Heart left ventricle (tissue), 16 donors: ENCODE measurements around the gene CALR. TPM values are rescaled to one million over a fixed set of nuclear protein-coding genes. Genes with fewer than 3 reads are reported as not detected.

Experiments
- ATAC-seq, 4 donors: fragments of 200-7000 bp; cut with Tn5 transposase; one replicate each; pipeline ENCODE4 v1.9.1; 2020 to 2022; ENCODE audit warnings: moderate library complexity in 4 of 4, mild to moderate bottlenecking in 3 of 4, moderate number of reproducible peaks in 1 of 4
- DNase-seq, 5 donors: peaks; one replicate each; pipeline ENCODE4 v3.0.0-alpha.2; 2020
- H3K27ac ChIP-seq, 12 donors: fragments of 200-600 bp; sonication (generic) in 4 of 12; one replicate each; pipeline versions ENCODE4 v1.5.0 to v1.8.0; 2016 to 2022; ENCODE audit warnings: mild to moderate bottlenecking in 2 of 12
- H3K27me3 ChIP-seq, 9 donors: fragments of 200-600 bp; sonication (generic) in 2 of 9; one replicate each; pipeline versions ENCODE4 v1.5.1 to v1.8.0; 2016 to 2022; ENCODE audit warnings: mild to moderate bottlenecking in 3 of 9
- H3K36me3 ChIP-seq, 9 donors: fragments of 200-600 bp; sonication (generic) in 2 of 9; one replicate each; pipeline versions ENCODE4 v1.5.0 to v1.8.0; 2018 to 2022; ENCODE audit warnings: mild to moderate bottlenecking in 2 of 9
- H3K4me1 ChIP-seq, 12 donors: fragments of 200-600 bp; sonication (generic) in 4 of 12; one replicate each; pipeline versions ENCODE4 v1.5.0 to v1.8.0; 2016 to 2022; ENCODE audit warnings: mild to moderate bottlenecking in 3 of 12
- H3K4me3 ChIP-seq, 12 donors: fragments of 200-600 bp; sonication (generic) in 4 of 12; one replicate each; pipeline versions ENCODE4 v1.5.0 to v1.8.0; 2017 to 2022; ENCODE audit warnings: mild to moderate bottlenecking in 9 of 12, moderate library complexity in 4 of 12
- H3K9me3 ChIP-seq, 12 donors: fragments of 200-600 bp; sonication (generic) in 4 of 12; one replicate each; pipeline versions ENCODE4 v1.5.0 to v1.8.0; 2016 to 2022; ENCODE audit warnings: mild to moderate bottlenecking in 1 of 12
- POLR2A ChIP-seq, 2 donors: fragments of 450-650 bp; IDR thresholded peaks; one replicate each; pipeline ENCODE4 v1.6.1; 2017; ENCODE audit warnings: antibody characterized with exemption in 2 of 2, mild to moderate bottlenecking in 2 of 2, moderate library complexity in 2 of 2
- WGBS, 4 donors: extraction: QIAGEN DNeasy Blood & Tissue Kit in 2 of 4; methylation state at CpG; one replicate each; pipeline versions ENCODE4 v1.1.5 to v1.1.7; 2013 to 2018; 5-methylcytosine and 5-hydroxymethylcytosine counted together
- intact Hi-C, 10 donors: fragments of 100-400 bp; cut with DNase I; formaldehyde crosslinking; loops; one replicate each; pipeline versions ENCODE4 v1.11.1 to v1.14.2; 2022
- polyA plus RNA-seq, 2 donors: library from polyadenylated mRNA; stranded (reverse); fragments of 200-250 nt; gene quantifications; one replicate each; pipeline ENCODE4 v1.2.3, GENCODE V29; 2013
- total RNA-seq, 9 donors: library from RNA; depleted of rRNA in 2 of 9; stranded (reverse); fragments of >200 nt in 2 of 9; fragmentation: NEBNext Ultra II Directional in 3 of 9; extraction: Animal tissue kit (Norgen Biotek cat#: 25700) in 3 of 9; gene quantifications; one replicate each; pipeline versions ENCODE4 v1.1.0 to v1.2.4, GENCODE V29; 2016 to 2023
- TF ChIP-seq, protein P1 (sequence below), 12 donors: fragments of 200-600 bp; sonication (generic) in 4 of 12; IDR thresholded peaks; one replicate each; pipeline versions ENCODE4 v1.5.0 to v1.8.0; 2018 to 2022; ENCODE audit warnings: antibody characterized with exemption in 12 of 12, mild to moderate bottlenecking in 5 of 12
- donor health status: ischemic (EF 13 %, LVEDD 7.1; RV severe dilation, severe dysfunction).
- donor health status: healthy with polysubstance abuse.
- donor health status: DM: no; HTN: yes; CAD: no.
- donor health status: DM: no; HTN: no; CAD: no.
- donor health status: ischemic (EF 25% LVEDD 6.9; RV normal size, moderate dysfunction).
- donor health status: ischemic (EF 25% LVEDD 5.7; RV mildly dilated, moderate dysfunction).
- donor health status: healthy.
- donor health status: DM: yes; HTN: yes; CAD: no.
- donor health status: ischemic (EF 35%, LVEDD 5.7; RV mildly dilated, moderate dysfunction).
- donor health status: nonischemic (EF 11% LVEDD 7.7; RV severe dilation, severe dysfunction).
- donor health status: DM: yes; HTN: yes; CAD: no.
- donor health status: PGD.
- donor health status: ischemic (EF 29% LVEDD 5.4; RV normal size, mild dysfunction).
- donor health status: nonischemic (EF 23%, LVEDD 6.1; RV moderate dilation, normal function).

CALR gene
- total and polyA plus RNA-seq, 11 donors, result 227 to 816 (median 380) TPM

GRCh38 chr19:12979974-12980373 lies 41.6 kb downstream of the CALR start:
- Histone ChIP-seq H3K27me3 (peaks cover 0 to 5% (median 0%) of the 10 kb centered on the region in 9 donors), H3K4me1 (peaks cover 0 to 25% (median 13%) of the 10 kb centered on the region in 12 donors), H3K36me3 (no peaks in the 10 kb centered on the region), H3K4me3 (no peak overlapping the region), H3K27ac (no peak overlapping the region), H3K9me3 (no peaks in the 10 kb centered on the region)
- intact Hi-C loops, result loop anchor here in 9 of 10 donors (2.0 to 10.0 kb wide), 10 partner anchors 52 to 615 kb away; no protein-coding TSS in a partner anchor
- DNase-seq, result no peak
- TF ChIP-seq POLR2A (IDR thresholded peaks at IDR 0.05), result no peak
- TF ChIP-seq, protein P1, sequence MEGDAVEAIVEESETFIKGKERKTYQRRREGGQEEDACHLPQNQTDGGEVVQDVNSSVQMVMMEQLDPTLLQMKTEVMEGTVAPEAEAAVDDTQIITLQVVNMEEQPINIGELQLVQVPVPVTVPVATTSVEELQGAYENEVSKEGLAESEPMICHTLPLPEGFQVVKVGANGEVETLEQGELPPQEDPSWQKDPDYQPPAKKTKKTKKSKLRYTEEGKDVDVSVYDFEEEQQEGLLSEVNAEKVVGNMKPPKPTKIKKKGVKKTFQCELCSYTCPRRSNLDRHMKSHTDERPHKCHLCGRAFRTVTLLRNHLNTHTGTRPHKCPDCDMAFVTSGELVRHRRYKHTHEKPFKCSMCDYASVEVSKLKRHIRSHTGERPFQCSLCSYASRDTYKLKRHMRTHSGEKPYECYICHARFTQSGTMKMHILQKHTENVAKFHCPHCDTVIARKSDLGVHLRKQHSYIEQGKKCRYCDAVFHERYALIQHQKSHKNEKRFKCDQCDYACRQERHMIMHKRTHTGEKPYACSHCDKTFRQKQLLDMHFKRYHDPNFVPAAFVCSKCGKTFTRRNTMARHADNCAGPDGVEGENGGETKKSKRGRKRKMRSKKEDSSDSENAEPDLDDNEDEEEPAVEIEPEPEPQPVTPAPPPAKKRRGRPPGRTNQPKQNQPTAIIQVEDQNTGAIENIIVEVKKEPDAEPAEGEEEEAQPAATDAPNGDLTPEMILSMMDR (IDR thresholded peaks at IDR 0.05), result no peak
- WGBS, 4 donors, result 91 to 98% (median 97%) methylated on average over 3 of the region's 3 CpGs
- ATAC-seq, result no peak

DNA sequence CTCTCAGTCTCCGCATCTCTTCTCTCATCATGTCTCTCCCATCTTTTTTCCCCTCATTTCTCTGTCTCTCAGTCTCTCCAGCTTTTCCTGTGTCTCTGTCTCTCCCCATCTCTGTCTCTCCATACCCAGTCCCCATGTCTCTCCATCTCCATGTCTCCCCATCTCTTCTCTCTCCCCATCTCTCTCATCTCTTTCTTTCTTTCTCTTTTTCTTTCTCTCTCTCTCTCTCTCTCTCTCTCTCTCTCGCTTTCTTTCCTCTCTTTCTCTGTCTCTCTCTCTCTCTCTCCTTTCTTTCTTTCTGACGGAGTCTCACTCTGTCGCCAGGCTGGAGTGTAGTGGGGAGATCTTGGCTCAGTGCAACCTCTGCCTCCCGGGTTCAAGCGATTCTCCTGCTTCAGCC lies 44.2 kb downstream of the CALR start:
- WGBS, 4 donors, result 91 to 94% (median 92%) methylated on average over 6 of the region's 6 CpGs
- Histone ChIP-seq H3K27ac (no peak overlapping the region), H3K4me3 (no peak overlapping the region), H3K36me3 (no peaks in the 10 kb centered on the region), H3K4me1 (peaks cover 0 to 28% (median 15%) of the 10 kb centered on the region in 12 donors), H3K27me3 (peaks cover 0 to 5% (median 0%) of the 10 kb centered on the region in 9 donors), H3K9me3 (no peaks in the 10 kb centered on the region)
- no peak for TF ChIP-seq POLR2A (IDR thresholded peaks at IDR 0.05)
- TF ChIP-seq, protein P1 (IDR thresholded peaks at IDR 0.05), result no peak
- intact Hi-C loops, result loop anchor here in 8 of 10 donors (1.0 to 10.0 kb wide), 6 partner anchors 50 to 114 kb away; no protein-coding TSS in a partner anchor
- ATAC-seq, result no peak
- DNase-seq, result no peak

DNA sequence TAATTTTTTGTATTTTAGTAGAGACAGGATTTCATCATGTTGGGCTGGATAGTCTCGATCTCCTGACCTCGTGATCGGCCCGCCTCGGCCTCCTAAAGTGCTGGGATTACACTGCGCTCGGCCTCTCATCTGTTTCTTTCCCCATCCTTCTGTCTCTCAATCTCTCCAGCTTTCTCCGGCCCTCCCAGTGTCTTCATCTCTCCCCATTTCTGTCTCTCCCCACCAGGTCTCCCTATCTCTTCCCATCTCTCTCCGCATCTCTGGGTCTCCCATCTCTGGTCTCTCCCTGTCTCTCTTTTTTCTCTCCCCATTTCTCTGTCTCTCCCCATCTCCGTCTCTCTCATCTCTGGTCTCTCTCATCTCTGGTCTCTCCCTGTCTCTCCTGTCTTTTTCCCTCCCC lies 44.7 kb downstream of the CALR start:
- intact Hi-C loops, result loop anchor here in 8 of 10 donors (1.0 to 10.0 kb wide), 6 partner anchors 49 to 113 kb away; no protein-coding TSS in a partner anchor
- peak overlapping the region in 10 of 12 donors; percentile 26 to 50 (median 42) for H3K4me3 ChIP-seq
- H3K4me1 ChIP-seq, result peaks cover 0 to 28% (median 15%) of the 10 kb centered on the region in 12 donors
- no peaks in the 10 kb centered on the region for H3K36me3 ChIP-seq
- no peak for DNase-seq
- H3K27me3 ChIP-seq, result peaks cover 0 to 5% (median 0%) of the 10 kb centered on the region in 9 donors
- no peak for ATAC-seq
- no peaks in the 10 kb centered on the region for H3K9me3 ChIP-seq
- WGBS, 4 donors, result 55 to 64% (median 61%) methylated on average over 10 of the region's 10 CpGs
- peak overlapping the region in 1 of 12 donors; percentile 47 for H3K27ac ChIP-seq
- no peak for TF ChIP-seq POLR2A (IDR thresholded peaks at IDR 0.05)
- TF ChIP-seq, protein P1 (IDR thresholded peaks at IDR 0.05), result no peak

DNA sequence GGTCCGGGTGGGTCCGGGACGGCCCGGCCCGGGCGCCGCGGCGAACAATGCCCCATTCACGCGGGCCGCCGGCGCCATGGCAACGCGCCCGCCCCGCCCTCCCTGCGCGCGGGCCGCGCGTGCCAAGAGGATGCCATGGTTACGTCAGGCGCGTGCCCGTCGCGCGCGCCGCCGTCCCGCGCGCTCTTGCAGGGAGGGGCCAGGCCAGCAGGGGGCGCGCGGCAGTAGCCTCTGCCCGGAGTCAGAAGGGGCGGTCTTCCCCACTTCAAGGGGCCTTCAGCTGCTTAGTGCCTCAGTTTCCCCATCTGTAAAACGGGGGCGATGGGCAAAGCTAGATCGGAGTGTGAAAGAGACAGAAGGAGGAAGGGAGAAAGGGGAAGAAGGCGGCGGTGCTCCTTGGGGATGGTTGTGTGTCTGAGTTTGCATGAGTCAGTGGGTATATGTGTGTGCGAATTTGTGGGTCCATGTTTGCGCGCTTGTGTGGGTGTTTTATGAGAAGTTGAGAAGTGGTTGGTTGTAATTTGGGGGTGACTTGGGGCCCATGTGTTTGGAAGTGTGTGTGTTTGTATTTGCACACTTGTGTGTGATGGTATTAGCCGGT lies 45.2 kb downstream of the CALR start:
- DNase-seq (peak; percentile 73 to 92 (median 83)), ATAC-seq (peak; percentile 30 to 83 (median 78))
- Histone ChIP-seq H3K36me3 (no peaks in the 10 kb centered on the region), H3K4me3 (peak overlapping the region in 10 of 12 donors; percentile 26 to 50 (median 42)), H3K27ac (peak overlapping the region in 1 of 12 donors; percentile 47), H3K4me1 (peaks cover 0 to 28% (median 15%) of the 10 kb centered on the region in 12 donors), H3K9me3 (no peaks in the 10 kb centered on the region), H3K27me3 (peaks cover 0 to 5% (median 0%) of the 10 kb centered on the region in 9 donors)
- TF ChIP-seq, protein P1 (IDR thresholded peaks at IDR 0.05), result peak; percentile 76 to 99 (median 97)
- TF ChIP-seq POLR2A (IDR thresholded peaks at IDR 0.05), result peak in 1 of 2 donors; percentile 27
- intact Hi-C loops, result loop anchor here in 9 of 10 donors (1.0 to 10.0 kb wide), 10 partner anchors 47 to 113 kb away; no protein-coding TSS in a partner anchor
- WGBS, 4 donors, result 10 to 16% (median 10%) methylated on average over 32 to 51 of the region's 51 CpGs
